RPMI7951 (cell line): ENCODE measurements around the gene CELSR1. TPM values are rescaled to one million over a fixed set of nuclear protein-coding genes. Genes with fewer than 3 reads are reported as not detected.

Source experiments
- DNase-seq: peaks from one replicate; pipeline ENCODE4 v3.0.0-alpha.2; 2012; ENCODE audit warnings: low read depth
- total RNA-seq: library from RNA; depleted of rRNA; stranded (reverse); fragments of >200 nt; shearing (Covaris generic); gene quantifications from 2 replicates; pipeline ENCODE4 v1.2.3, GENCODE V29; 2014

Gene CELSR1
- total RNA-seq, 1 experiment from 2014 or later = 3.0 TPM

GRCh38 chr22:46425016-46425415 is 112.4 kb downstream of the CELSR1 start:
- peak; percentile 81 for DNase-seq

DNA sequence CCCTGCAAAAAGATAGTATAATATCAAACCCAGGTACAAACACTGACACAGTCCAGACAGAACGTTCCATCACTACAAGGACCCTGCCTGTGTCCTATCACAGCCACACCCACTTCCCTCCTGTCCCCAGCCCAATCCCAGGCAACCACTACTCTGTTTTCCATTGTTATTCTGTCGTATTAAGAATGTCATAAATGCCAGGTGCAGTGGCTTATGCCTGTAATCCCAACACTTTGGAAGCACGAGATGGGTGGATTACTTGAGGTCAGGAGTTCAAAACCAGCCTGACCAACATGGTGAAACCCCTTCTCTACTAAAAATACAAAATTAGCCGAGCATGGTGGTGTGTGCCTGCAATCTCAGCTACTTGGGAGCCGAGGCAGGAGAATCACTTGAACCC is 112.9 kb downstream of the CELSR1 start:
- DNase-seq = no peak

DNA sequence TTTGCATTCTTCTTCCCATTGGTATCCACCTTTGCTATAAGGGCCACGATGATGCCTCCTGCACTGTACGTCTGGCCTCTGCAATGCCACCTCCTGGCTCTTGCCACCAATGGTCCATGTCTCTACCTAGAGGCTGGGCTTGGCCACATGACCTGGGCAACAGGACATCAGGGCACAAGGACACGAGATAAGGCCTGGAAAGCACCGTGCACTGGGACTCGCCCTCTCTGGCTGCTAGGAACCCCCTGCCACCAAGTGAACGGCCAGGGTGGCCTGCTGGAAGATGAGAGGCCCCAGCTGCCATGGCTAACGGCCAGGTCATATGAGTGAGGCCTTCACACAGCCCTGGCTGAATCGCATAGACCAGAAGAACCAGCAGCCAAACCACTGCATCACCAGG is 114.5 kb downstream of the CELSR1 start:
- no peak for DNase-seq

DNA sequence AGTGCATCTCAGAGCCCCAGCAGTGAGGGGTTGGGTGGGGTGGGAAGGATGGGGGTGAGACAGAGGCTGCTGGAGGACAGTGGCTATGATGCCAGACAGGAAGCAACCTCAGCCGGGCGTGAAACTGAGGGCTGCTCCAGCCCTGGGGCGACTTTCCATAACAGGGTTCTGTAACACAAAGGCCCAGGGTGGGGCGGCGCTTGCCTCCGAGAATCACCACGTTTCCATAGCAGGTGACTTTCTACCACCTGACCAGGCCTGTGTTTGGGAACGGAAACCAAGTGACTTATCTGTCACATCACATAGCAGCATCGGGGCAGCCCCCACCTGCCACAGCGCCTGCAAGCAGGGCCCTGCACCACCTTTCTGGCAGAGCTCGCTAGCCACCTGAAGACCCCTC is 116.2 kb downstream of the CELSR1 start:
- no peak for DNase-seq

DNA sequence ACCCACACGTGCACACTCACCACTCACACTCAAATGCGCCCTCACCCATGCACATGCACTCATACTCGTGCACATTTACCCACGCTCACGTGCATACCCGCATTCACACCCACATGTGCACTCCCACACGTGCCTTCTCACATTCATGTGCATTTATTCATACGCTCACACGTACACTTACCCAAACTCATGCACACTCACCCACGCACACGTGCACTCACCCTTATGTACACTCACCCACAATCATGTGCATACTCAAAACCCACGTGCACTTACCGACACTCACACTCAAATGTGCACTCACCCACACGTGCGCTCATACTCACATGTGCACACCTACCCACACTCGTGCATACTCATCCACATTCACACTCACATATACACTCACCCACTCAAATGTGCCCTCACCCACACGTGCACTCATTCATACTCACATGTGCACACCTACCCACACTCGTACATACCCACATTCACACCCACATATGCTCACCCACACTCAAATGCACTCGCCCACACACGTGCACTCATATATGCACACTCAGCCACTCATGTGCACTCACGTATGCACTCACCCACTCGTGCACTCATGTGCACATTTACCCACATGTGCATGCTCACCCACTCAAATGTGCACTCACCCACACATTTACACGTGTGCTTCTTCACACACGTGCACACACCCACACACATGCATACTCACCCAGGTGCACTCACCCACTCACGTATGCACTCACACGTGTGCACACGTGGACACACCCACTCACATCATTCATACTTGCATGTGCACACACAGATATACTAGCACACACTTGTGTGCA is 117.5 kb downstream of the CELSR1 start:
- DNase-seq = no peak

DNA sequence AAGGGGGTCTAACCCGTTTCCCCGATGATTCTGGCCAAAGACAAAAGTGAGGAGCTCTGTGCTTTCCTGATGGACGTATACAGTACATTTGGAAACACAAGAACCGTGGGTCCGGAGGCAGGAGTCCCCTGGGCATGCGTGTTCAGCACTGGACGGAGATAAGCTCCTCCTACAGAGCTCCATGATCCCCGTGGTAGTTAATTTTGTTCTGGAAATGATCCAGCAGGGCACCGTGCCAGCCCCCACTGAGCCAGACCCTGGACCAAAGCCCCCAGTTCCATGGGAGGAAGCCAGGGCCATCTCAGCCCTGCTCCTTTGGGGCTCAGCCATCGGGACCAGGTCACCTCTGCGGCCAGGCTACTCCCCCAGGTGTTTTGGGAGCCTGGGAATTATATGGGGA is 118.6 kb downstream of the CELSR1 start:
- no peak for DNase-seq

DNA sequence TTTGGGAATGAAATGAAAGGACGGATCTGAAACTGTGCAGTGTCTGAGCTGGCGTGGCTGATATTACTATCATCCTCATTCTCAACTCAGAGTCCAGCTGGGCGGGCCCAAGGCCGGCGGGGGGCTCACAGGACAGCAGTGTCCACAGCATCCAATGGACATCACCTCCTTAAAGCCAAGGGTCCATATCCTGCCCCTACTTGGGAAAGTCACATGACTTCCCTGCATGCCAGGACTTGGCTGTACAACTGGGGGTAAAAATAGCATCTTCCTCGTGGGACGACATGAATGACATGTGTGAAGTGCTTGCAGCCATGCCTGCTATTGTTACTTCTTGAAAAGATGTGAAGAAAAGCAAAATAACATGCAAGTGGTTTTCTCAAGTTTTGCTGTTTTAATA is 119.7 kb downstream of the CELSR1 start:
- DNase-seq = no peak

DNA sequence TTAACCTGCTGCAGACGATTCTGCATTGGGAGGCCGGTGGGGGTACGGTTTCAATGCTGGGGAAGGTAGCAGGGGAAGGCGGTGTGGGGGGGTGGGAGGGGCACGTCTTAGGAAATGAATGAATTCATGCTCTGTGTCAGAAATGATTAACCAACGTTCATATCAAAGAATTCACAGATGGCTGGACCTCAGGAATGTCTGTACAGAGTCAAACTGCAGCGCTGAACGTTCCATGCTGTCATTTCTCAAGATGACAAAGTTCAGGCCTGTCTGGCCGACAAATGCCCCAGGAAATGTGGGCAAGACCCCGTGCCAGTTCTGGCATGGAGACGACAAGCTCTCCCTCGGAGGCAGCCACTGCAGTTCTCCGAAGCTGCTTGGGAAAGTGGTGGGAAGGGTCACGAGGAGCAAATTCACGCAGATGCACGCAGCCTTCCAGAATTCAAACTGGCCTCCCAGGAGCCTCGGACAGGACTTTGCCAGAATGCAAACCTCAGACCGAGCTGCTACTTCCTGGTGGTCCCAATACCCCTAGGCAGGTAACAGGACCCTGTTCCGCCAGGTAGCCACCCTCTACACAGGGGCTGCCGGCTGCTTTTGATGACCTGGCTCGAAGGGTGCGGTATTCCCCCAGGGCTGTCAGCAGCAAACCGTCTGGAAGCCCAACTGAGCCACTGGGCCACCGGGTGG is 120.4 kb downstream of the CELSR1 start:
- DNase-seq = peak; percentile 20

DNA sequence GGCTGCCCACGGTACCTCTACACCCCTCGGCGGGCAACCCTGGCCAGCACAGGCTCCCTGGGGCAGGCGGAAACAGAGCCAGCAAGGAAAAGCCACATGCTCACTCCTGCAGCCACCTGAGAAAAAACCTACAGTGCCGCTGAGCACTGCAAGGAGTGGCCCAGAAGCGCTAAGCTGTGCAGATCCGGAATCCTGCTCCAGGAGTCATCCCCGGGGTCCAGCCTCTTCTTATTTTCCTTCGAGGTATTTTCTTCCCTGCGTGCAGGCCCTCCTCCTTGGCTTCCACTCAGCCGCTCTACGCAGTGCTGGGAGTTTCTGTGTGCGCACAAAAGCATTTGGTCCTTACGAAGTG is 120.9 kb downstream of the CELSR1 start:
- DNase-seq = no peak

GRCh38 chr22:46415776-46416519 is 121.5 kb downstream of the CELSR1 start:
- DNase-seq = no peak

DNA sequence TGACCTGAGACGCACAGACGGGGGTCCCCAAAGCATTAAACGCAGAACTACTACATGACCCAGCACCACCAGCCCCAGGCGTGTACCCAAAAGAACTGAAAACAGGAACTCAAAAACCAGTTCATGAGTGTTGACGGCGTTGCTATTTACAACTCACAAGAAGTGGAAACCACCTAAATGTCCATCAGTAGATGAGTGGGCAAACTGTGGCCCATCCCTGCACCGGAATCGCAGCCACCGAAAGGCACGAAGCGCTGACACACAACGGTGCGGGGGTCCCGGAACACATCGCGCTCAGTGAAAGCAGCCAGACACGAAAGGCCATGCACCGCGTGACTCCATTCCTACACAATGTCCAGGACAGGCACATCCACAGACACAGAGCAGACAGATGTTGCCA is 122.7 kb downstream of the CELSR1 start:
- DNase-seq = no peak

- DNase-seq = no peak
Measured at GRCh38 chr22:46413725-46414379, 123.6 kb downstream of the CELSR1 start.

DNA sequence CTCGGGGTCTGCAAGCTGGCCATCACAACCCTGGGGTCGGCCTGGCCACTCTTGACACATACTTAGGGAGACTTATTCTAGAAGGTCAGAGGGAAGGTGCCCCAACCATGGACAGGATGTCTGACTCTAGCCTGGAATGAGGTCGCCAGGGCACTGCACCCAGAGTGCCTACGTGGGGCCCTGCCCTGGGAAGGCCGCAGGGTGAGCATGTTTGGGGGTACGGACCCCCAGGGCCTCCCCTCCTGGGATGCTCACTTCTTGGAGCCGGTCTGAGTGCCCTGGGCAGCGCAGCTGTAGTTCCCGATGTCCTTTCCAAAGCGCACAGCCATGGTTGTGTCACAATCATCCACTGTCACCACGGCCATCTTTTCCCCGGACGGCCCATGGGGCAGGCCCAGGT is 126.1 kb downstream of the CELSR1 start:
- no peak for DNase-seq

DNA sequence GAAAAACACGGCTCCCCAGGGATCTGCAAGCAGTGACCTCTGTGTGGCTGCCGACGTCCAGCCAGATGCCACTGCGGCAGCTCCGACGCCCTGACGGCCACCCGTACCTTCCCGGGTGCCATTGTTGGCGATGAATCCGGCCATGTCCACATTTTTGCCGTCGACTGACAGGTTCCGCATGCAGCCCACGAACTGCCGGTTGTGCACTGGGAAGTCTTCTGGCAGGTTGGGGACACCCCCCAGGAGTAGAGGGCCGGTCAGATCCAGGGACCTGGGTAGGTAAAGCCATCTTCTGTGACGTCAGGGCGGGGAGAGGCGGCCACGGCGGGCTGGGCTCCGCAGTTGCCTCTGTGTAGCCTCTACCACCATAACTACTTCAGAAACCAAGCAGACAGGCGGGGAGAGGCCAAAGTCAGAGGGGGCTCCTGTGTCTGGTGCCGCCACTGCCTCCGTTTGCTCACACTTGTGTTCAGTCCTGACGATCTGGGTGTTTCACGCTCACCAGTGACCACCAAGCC is 127.1 kb downstream of the CELSR1 start:
- no peak for DNase-seq

- DNase-seq = no peak
Measured at GRCh38 chr22:46409631-46410210, 127.7 kb downstream of the CELSR1 start.

- no peak for DNase-seq
Measured at GRCh38 chr22:46408568-46409506, 128.6 kb downstream of the CELSR1 start.

- no peak for DNase-seq
Measured at GRCh38 chr22:46407748-46408147, 129.7 kb downstream of the CELSR1 start.

- DNase-seq = no peak
Measured at GRCh38 chr22:46406791-46407190, 130.6 kb downstream of the CELSR1 start.

GRCh38 chr22:46406349-46406748 is 131.1 kb downstream of the CELSR1 start:
- DNase-seq = no peak

DNA sequence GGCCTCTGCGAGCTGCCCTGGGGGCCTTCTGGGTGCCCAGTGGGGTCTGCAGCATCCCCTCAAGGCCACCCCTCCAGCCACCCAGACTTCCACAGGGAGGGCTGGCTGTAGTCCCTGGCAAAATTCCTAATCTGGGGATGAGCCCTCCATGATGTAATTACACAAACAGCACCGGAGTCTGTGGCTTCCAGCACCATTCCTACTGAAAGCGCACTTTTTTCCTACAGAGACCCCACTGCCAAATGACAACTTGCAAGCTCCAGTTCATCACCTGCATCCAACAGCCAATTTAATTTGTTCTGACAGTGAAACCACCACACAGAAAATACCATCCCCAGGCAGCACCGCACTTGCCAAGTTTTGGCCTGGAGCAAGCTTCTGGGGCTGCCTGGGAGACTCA is 131.5 kb downstream of the CELSR1 start:
- DNase-seq = no peak
